PC-3 (cell line): ENCODE measurements around the gene CACNA2D2. TPM values are rescaled to one million over a fixed set of nuclear protein-coding genes. Genes with fewer than 3 reads are reported as not detected.

Experiments
- ATAC-seq: fragments of 200-7000 bp; cut with Tn5 transposase; 2 replicates; pipeline ENCODE4 v1.9.1; 2020; ENCODE audit warnings: mild to moderate bottlenecking, moderate library complexity
- BruUV-seq: library from RNA; stranded (reverse); fragments of 400-500 nt; replicated peaks from 2 replicates; lab custom pipeline; 2021; lab: Mats Ljungman, UMichigan
- CTCF ChIA-PET: fragments of 300-600 bp; sonication (Branson Sonifier 250); formaldehyde crosslinking; loops from one replicate; lab custom pipeline; 2022; ENCODE audit warnings: antibody characterized with exemption; lab: Charles Lee
- POLR2A ChIA-PET: fragments of 300-600 bp; sonication (Branson Sonifier 250); formaldehyde crosslinking; loops from one replicate; lab custom pipeline; 2022; ENCODE audit warnings: antibody characterized with exemption; ENCODE audit not compliant: unreplicated experiment; lab: Charles Lee
- DNase-seq: peaks from one replicate; pipeline ENCODE4 v3.0.0-alpha.2; 2015
- H2AFZ ChIP-seq: fragments of 300-600 bp; sonication (generic); 2 replicates; pipeline ENCODE4 v1.6.0; 2016; ENCODE audit warnings: antibody characterized with exemption, low read length
- H3F3A ChIP-seq: fragments of 300-600 bp; sonication (generic); one replicate; pipeline ENCODE4 v1.6.0; 2017; ENCODE audit warnings: antibody characterized with exemption, low read length, control low read depth, mild to moderate bottlenecking; ENCODE audit not compliant: unreplicated experiment
- H3K27ac ChIP-seq: fragments of 300-600 bp; sonication (generic); 2 replicates; pipeline ENCODE4 v1.5.1; 2016; ENCODE audit warnings: mild to moderate bottlenecking, low read length
- H3K27me3 ChIP-seq: fragments of 300-600 bp; sonication (generic); 2 replicates; pipeline ENCODE4 v1.6.1; 2016; ENCODE audit warnings: low read length, mixed read lengths
- H3K36me3 ChIP-seq: fragments of 300-600 bp; sonication (generic); 2 replicates; pipeline ENCODE4 v1.6.1; 2016; ENCODE audit warnings: low read depth, mixed run types, low read length, mixed read lengths
- H3K4me1 ChIP-seq: fragments of 300-600 bp; sonication (generic); 2 replicates; pipeline ENCODE4 v1.5.1; 2016; ENCODE audit warnings: low read length; ENCODE audit not compliant: insufficient read depth
- H3K4me2 ChIP-seq: fragments of 300-600 bp; sonication (generic); 2 replicates; pipeline ENCODE4 v1.6.0; 2016; ENCODE audit warnings: low read length
- H3K4me3 ChIP-seq: fragments of 300-600 bp; sonication (generic); 2 replicates; pipeline ENCODE4 v1.5.1; 2016; ENCODE audit warnings: mild to moderate bottlenecking, low read length, mixed read lengths
- H3K79me2 ChIP-seq: fragments of 300-600 bp; sonication (generic); 2 replicates; pipeline ENCODE4 v1.6.1; 2017; ENCODE audit warnings: low read length, mixed read lengths
- H3K9ac ChIP-seq: fragments of 300-600 bp; sonication (generic); 2 replicates; pipeline ENCODE4 v1.6.0; 2016; ENCODE audit warnings: mild to moderate bottlenecking, low read length
- H3K9me2 ChIP-seq: fragments of 300-600 bp; sonication (generic); replicated peaks from 2 replicates; pipeline ENCODE4 v1.6.1; 2016; ENCODE audit warnings: mixed run types, low read length, mixed read lengths
- H3K9me3 ChIP-seq: fragments of 300-600 bp; sonication (generic); 2 replicates; pipeline ENCODE4 v1.6.1; 2016; ENCODE audit warnings: low read length, mixed read lengths
- H4K20me1 ChIP-seq: fragments of 300-600 bp; sonication (generic); 2 replicates; pipeline ENCODE4 v1.6.1; 2016; ENCODE audit warnings: low read length, mixed read lengths
- CTCF ChIP-seq: fragments of 300-600 bp; sonication (generic); conservative IDR thresholded peaks from 2 replicates; pipeline ENCODE4 v1.5.1; 2017; ENCODE audit warnings: antibody characterized with exemption, low read depth, mild to moderate bottlenecking, low read length
- EZH2 ChIP-seq: fragments of 300-600 bp; sonication (generic); IDR thresholded peaks from one replicate; pipeline ENCODE4 v1.6.1; 2017; ENCODE audit warnings: antibody characterized with exemption, mild to moderate bottlenecking, low read length; ENCODE audit not compliant: unreplicated experiment
- EZH2phosphoT487 ChIP-seq: fragments of 300-600 bp; sonication (generic); IDR thresholded peaks from 2 replicates; pipeline ENCODE4 v1.6.1; 2018; ENCODE audit warnings: mild to moderate bottlenecking, antibody characterized with exemption, low read length, borderline replicate concordance
- intact Hi-C: fragments of 100-400 bp; cut with micrococcal nuclease; formaldehyde crosslinking; loops from 2 replicates; pipeline ENCODE4 v1.9.0; 2023
- total RNA-seq: library from RNA; depleted of rRNA; stranded (reverse); fragments of >200 nt; gene quantifications from 2 replicates; pipeline ENCODE4 v1.2.3, GENCODE V29; 2014

Gene CACNA2D2
- total RNA-seq, 1 experiment from 2014 or later, result 0.44 TPM

DNA sequence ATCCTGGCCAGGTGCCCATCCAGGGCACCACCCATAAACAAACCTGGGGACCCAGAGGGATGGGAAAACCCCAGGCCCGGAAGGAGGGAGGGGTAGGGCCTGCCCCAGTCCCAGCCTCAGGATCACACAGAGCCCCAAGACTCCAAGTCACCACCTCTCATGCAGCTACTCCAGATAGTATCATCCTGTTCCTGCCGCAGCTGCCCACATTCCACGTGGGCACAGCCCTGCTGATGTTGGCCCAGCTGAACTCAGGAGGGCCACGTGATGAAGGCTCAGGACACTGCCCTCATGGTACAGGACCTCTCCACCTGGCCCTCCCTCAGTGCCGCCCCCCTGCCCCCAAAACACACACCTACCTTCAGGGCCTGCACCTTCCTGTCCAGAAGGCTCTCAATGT, 69.5 kb downstream of the CACNA2D2 start:
- no TSS peak for BruUV-seq
- Histone ChIP-seq H3K36me3 (no peaks in the 10 kb centered on the region), H3K9me2 (no peaks in the 10 kb centered on the region), H4K20me1 (no peaks in the 10 kb centered on the region), H3K27me3 (no peaks in the 10 kb centered on the region), H3K4me2 (no peak overlapping the region), H3F3A (no peaks in the 10 kb centered on the region), H3K4me3 (no peak overlapping the region), H2AFZ (no peak overlapping the region), H3K9ac (no peak overlapping the region), H3K9me3 (no peaks in the 10 kb centered on the region), H3K27ac (no peak overlapping the region), H3K4me1 (no peaks in the 10 kb centered on the region), H3K79me2 (no peaks in the 10 kb centered on the region)
- CTCF ChIA-PET, result interaction anchor here (0.6 kb wide), 1 partner anchor 168 kb away, joined by 3 read pairs; no protein-coding TSS in a partner anchor
- TF ChIP-seq EZH2phosphoT487, result no peak
- TF ChIP-seq CTCF, result no peak
- TF ChIP-seq EZH2, result no peak
- ATAC-seq (no peak), DNase-seq (no peak)
- intact Hi-C loops, result no loop called here
- POLR2A ChIA-PET, result no interaction called here

GRCh38 chr3:50430950-50431435, 72.4 kb downstream of the CACNA2D2 start:
- H3F3A ChIP-seq, result no peaks in the 10 kb centered on the region
- H3K4me2 ChIP-seq, result no peak overlapping the region
- no peak overlapping the region for H2AFZ ChIP-seq
- DNase-seq (no peak), ATAC-seq (no peak)
- no peaks in the 10 kb centered on the region for H4K20me1 ChIP-seq
- intact Hi-C loops, result no loop called here
- no peaks in the 10 kb centered on the region for H3K9me2 ChIP-seq
- ChIA-PET CTCF (no interaction called here), POLR2A (no interaction called here)
- no TSS peak for BruUV-seq
- H3K27me3 ChIP-seq, result no peaks in the 10 kb centered on the region
- no peak overlapping the region for H3K4me3 ChIP-seq
- no peaks in the 10 kb centered on the region for H3K36me3 ChIP-seq
- H3K4me1 ChIP-seq, result no peaks in the 10 kb centered on the region
- no peaks in the 10 kb centered on the region for H3K9me3 ChIP-seq
- H3K27ac ChIP-seq, result no peak overlapping the region
- TF ChIP-seq EZH2phosphoT487, result no peak
- no peak for TF ChIP-seq CTCF
- no peak for TF ChIP-seq EZH2
- H3K9ac ChIP-seq, result no peak overlapping the region
- no peaks in the 10 kb centered on the region for H3K79me2 ChIP-seq

DNA sequence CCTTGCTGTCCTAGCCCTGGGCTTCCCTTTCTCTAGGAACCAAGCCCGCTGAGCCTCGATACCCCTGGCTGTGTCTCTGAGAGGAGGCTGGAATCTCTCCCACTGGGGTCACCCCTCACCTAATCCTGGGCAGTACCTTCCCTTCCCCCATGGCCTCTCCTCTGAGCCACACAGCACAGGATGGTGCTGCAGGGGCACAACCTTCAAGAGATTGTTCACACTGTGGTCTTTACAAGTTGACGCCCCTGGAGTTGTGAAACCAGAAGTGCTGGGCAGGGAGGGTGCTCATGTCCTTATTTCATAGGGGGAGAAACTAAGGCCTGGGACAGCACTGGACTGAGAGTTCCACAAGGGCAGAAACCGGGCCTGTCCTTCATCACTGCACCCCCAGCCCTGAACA, 73.2 kb downstream of the CACNA2D2 start:
- BruUV-seq, result no TSS peak
- intact Hi-C loops, result no loop called here
- CTCF ChIA-PET, result no interaction called here

More for the DNA sequence above, 73.2 kb downstream of the CACNA2D2 start:
- no peaks in the 10 kb centered on the region for H3K27me3 ChIP-seq
- no peaks in the 10 kb centered on the region for H3K9me3 ChIP-seq
- no peaks in the 10 kb centered on the region for H3K79me2 ChIP-seq
- no peak overlapping the region for H2AFZ ChIP-seq
- H3K27ac ChIP-seq, result no peak overlapping the region
- POLR2A ChIA-PET, result no interaction called here
- H4K20me1 ChIP-seq, result no peaks in the 10 kb centered on the region
- no peaks in the 10 kb centered on the region for H3K36me3 ChIP-seq
- ATAC-seq (no peak), DNase-seq (no peak)
- H3K9me2 ChIP-seq, result no peaks in the 10 kb centered on the region
- no peaks in the 10 kb centered on the region for H3F3A ChIP-seq
- TF ChIP-seq EZH2phosphoT487 (no peak), EZH2 (no peak), CTCF (no peak)
- no peak overlapping the region for H3K9ac ChIP-seq
- H3K4me2 ChIP-seq, result no peak overlapping the region
- no peaks in the 10 kb centered on the region for H3K4me1 ChIP-seq
- no peak overlapping the region for H3K4me3 ChIP-seq
